Uterus (tissue), 4 donors: ENCODE results near the gene SFXN4. TPM values are rescaled to one million over a fixed set of nuclear protein-coding genes. Genes with fewer than 3 reads are reported as not detected.

Source experiments
- DNase-seq, 2 donors: peaks; one replicate each; pipeline ENCODE4 v3.0.0-alpha.2; 2019 to 2020
- H3K27ac ChIP-seq, 2 donors: fragments of 200-600 bp; sonication (generic); 1 replicate in 1 of 2; 2 replicates in 1 of 2; pipeline ENCODE4 v1.5.1; 2016 to 2018
- H3K27me3 ChIP-seq, 2 donors: fragments of 200-600 bp; sonication (generic); one replicate each; pipeline ENCODE4 v1.5.1; 2018 to 2019; ENCODE audit warnings: control low read depth in 1 of 2
- H3K36me3 ChIP-seq, 2 donors: fragments of 200-600 bp; sonication (generic); one replicate each; pipeline ENCODE4 v1.5.1; 2019; ENCODE audit warnings: control low read depth in 1 of 2
- H3K4me1 ChIP-seq, 2 donors: fragments of 200-600 bp; sonication (generic); one replicate each; pipeline ENCODE4 v1.5.1; 2018 to 2019; ENCODE audit warnings: control low read depth in 1 of 2
- H3K4me3 ChIP-seq, 2 donors: fragments of 200-600 bp; sonication (generic); 1 replicate in 1 of 2; 2 replicates in 1 of 2; pipeline ENCODE4 v1.5.1; 2018 to 2019; ENCODE audit warnings: mild to moderate bottlenecking in 1 of 2
- H3K9me3 ChIP-seq, 2 donors: fragments of 200-600 bp; sonication (generic); one replicate each; pipeline ENCODE4 v1.5.1; 2019; ENCODE audit warnings: control low read depth in 1 of 2
- POLR2A ChIP-seq, 2 donors: fragments of 450-650 bp; IDR thresholded peaks; one replicate each; pipeline ENCODE4 v1.6.1; 2016; ENCODE audit warnings: antibody characterized with exemption in 2 of 2, mild to moderate bottlenecking in 1 of 2, moderate library complexity in 1 of 2
- intact Hi-C: fragments of 100-400 bp; cut with DNase I; formaldehyde crosslinking; loops from one replicate; pipeline ENCODE4 v1.15.1; 2023; ENCODE audit warnings: low total_unique reads
- total RNA-seq, 4 donors: library from RNA; depleted of rRNA in 3 of 4; stranded (reverse); fragments of >200 nt in 3 of 4; gene quantifications; one replicate each; pipeline versions ENCODE4 v1.1.0 to v1.2.4, GENCODE V29; 2014 to 2023
- TF ChIP-seq, protein P1 (sequence below), 4 experiments: fragments of 200-600 bp in 2 of 4; fragments of 450-650 bp in 2 of 4; sonication (generic) in 2 of 4; IDR thresholded peaks; one replicate each; pipeline ENCODE4 v1.5.1; 2016 to 2019; ENCODE audit warnings: antibody characterized with exemption in 4 of 4, mild to moderate bottlenecking in 2 of 4, moderate library complexity in 1 of 4
- donor health status: DM: yes; HTN: yes; CAD: no.

SFXN4 gene
- total RNA-seq, 4 donors from 2014 or later, result 1.2 to 22.1 (median 14.8) TPM

DNA sequence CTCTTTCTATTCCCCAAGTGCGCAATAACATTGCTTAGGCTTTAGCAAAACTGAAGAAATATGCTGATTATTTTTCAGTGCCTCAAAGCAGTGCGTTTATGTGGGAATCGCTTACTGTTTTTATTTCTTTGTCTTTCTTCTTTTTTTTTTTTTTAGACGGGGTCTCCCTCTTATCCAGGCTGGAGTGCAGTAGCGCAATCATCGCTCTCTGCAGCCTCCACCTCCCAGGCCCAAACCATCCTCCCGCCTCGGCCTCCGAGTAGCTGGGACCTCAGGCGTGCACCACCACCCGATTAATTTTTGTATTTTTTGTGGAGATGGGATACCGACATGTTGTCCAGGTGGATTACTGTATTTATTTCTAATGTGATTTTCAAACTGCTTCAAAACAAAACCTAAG, 60.4 kb downstream of the SFXN4 start:
- no peaks in the 10 kb centered on the region for H3K36me3 ChIP-seq
- no peaks in the 10 kb centered on the region for H3K9me3 ChIP-seq
- peak overlapping the region in 1 of 2 donors; percentile 98 for H3K4me3 ChIP-seq
- no peak overlapping the region for H3K27ac ChIP-seq
- TF ChIP-seq POLR2A (IDR thresholded peaks at IDR 0.05), result no peak
- TF ChIP-seq, protein P1, sequence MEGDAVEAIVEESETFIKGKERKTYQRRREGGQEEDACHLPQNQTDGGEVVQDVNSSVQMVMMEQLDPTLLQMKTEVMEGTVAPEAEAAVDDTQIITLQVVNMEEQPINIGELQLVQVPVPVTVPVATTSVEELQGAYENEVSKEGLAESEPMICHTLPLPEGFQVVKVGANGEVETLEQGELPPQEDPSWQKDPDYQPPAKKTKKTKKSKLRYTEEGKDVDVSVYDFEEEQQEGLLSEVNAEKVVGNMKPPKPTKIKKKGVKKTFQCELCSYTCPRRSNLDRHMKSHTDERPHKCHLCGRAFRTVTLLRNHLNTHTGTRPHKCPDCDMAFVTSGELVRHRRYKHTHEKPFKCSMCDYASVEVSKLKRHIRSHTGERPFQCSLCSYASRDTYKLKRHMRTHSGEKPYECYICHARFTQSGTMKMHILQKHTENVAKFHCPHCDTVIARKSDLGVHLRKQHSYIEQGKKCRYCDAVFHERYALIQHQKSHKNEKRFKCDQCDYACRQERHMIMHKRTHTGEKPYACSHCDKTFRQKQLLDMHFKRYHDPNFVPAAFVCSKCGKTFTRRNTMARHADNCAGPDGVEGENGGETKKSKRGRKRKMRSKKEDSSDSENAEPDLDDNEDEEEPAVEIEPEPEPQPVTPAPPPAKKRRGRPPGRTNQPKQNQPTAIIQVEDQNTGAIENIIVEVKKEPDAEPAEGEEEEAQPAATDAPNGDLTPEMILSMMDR (IDR thresholded peaks at IDR 0.05), result no peak
- no peaks in the 10 kb centered on the region for H3K27me3 ChIP-seq
- intact Hi-C loops, result no loop called here
- H3K4me1 ChIP-seq, result peaks cover 0 to 9% of the 10 kb centered on the region in 2 donors
- no peak for DNase-seq

DNA sequence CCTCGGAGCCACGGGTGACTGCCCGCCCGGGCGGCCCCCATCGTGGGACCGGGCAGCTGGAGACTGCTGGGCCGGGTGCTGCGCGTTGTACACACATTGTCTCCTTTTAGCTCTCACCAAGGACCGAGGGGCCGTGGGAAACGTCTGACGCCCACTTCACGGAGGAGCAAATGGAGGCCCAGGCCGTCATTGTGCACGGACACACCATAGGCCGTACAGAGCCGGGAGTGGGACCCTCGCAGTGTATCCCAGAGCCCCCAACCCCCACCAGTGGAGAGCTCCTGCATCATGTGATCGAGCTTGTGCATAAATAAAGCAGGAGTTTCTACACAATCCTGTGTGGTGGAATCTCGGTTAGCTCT, 60.9 kb downstream of the SFXN4 start:
- Histone ChIP-seq H3K9me3 (no peaks in the 10 kb centered on the region), H3K36me3 (no peaks in the 10 kb centered on the region), H3K4me1 (peaks cover 0 to 9% of the 10 kb centered on the region in 2 donors), H3K27me3 (no peaks in the 10 kb centered on the region), H3K4me3 (peak overlapping the region; percentile 64 to 98), H3K27ac (peak overlapping the region; percentile 22 to 87)
- intact Hi-C loops, result no loop called here
- TF ChIP-seq, protein P1 (IDR thresholded peaks at IDR 0.05), result no peak
- TF ChIP-seq POLR2A (IDR thresholded peaks at IDR 0.05), result no peak
- DNase-seq, result peak; percentile 21 to 30

DNA sequence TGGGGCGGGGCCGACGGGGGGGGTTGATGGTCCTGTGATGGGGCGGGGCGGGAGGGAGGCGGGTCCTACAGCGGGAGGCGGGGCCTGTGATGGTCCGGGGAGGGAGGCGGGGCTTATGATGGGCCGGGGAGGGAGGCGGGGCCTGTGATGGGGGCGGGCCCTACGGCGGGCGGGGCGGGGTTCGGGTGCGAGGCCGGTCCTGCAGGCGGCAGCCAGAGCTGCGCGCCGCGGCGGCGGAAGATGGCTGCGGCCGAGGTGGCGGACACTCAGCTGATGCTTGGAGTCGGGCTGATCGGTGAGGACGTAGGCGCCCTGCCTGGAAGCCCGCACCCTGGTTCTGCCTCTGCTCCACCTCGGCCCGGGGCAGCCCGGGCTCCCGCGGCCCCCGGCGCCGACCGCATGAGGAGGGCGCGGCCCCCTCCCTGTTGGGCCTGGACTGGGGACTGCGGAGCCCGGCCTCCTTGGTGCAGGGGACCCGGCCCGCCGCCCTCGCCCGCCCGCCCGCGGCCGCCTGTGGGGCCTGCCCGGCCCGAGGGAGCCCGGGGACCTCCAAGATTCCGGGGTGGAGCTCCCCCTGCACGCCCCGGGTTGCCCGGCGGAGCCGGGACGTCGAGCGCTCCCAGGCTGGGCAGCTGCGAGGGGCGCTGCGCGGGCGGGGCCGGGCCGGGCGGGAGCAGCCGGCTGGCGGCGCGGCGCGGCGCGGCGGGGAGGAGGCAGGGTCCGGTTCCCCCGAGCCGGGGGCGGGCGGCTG, 61.4 kb downstream of the SFXN4 start, which contains the start of gene DENND10:
Gene DENND10 (plus strand): TSS at position 211 of the 751 bp plus-strand sequence. CDS start 30 bp downstream, at position 241.
- intact Hi-C loops, result no loop called here
- H3K4me3 ChIP-seq, result peak within 1 kb of the TSS; percentile 64 to 98
- H3K27me3 ChIP-seq, result no peaks in the 10 kb centered on the region
- no peaks in the 10 kb centered on the region for H3K36me3 ChIP-seq
- H3K4me1 ChIP-seq, result peaks cover 0 to 9% of the 10 kb centered on the region in 2 donors
- no peaks in the 10 kb centered on the region for H3K9me3 ChIP-seq
- peak; percentile 83 to 88 for DNase-seq
- peak; percentile 77 to 89 for TF ChIP-seq POLR2A (IDR thresholded peaks at IDR 0.05)
- TF ChIP-seq, protein P1 (IDR thresholded peaks at IDR 0.05), result peak in 1 of 4 experiments; percentile 21
- peak within 1 kb of the TSS; percentile 83 to 87 for H3K27ac ChIP-seq

DNA sequence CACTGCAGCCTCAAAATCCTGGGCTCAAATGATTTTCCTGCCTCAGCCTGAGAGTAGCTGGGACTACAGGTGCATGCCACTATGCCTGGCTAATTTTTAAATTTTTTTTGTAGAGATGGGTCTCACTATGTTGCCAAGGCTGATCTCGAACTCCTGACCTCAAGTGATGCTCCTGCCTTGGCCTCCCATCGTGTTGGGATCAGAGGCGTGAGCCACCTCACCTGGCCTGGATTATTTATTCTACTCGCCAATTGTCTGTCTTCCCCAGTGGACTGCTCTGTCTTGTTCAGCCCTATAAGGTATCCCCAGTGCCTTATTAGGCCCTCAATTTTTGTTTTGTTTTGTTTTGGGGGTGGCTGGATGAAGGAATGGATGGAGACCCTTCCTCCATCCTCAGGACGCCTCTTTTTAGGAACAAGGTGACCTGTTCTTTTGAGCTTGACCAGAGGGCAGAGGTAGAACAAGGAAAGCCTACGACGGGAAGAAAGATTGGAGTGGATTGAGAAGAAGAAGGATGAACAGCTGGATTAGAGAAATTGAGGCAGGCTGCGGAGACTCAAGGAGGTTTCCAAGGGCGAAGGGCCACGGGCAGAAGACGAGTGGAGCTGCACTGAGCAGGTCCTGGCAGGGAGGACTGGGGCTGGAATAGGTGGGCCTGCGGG, 62.1 kb downstream of the SFXN4 start:
- Histone ChIP-seq H3K9me3 (no peaks in the 10 kb centered on the region), H3K36me3 (no peaks in the 10 kb centered on the region), H3K27me3 (no peaks in the 10 kb centered on the region), H3K4me3 (peak overlapping the region in 1 of 2 donors; percentile 98), H3K4me1 (peaks cover 0 to 9% of the 10 kb centered on the region in 2 donors), H3K27ac (peak overlapping the region; percentile 78 to 86)
- no peak for DNase-seq
- intact Hi-C loops, result no loop called here
- TF ChIP-seq, protein P1 (IDR thresholded peaks at IDR 0.05), result no peak
- TF ChIP-seq POLR2A (IDR thresholded peaks at IDR 0.05), result no peak
